GM12878 (cell line): ENCODE measurements around the gene MED13L. TPM values are rescaled to one million over a fixed set of nuclear protein-coding genes. Genes with fewer than 3 reads are reported as not detected.
A peak's percentile ranks its signal among the peaks of the same experiment; 100 is the strongest.

Experiments used
- BHLHE40 ChIP-seq, 2 experiments: fragments of 450-650 bp in 1 of 2; IDR thresholded peaks; 2 replicates each; pipeline ENCODE4 v1.6.1; 2011 to 2017; ENCODE audit warnings: low read depth in 2 of 2, borderline replicate concordance in 1 of 2, improper control_type of control experiment in 1 of 2, low read length in 1 of 2, mild to moderate bottlenecking in 1 of 2
- JUNB ChIP-seq: IDR thresholded peaks from 2 replicates; pipeline ENCODE4 v1.6.1; 2016; ENCODE audit warnings: antibody characterized with exemption, mild to moderate bottlenecking
- NFIC ChIP-seq: IDR thresholded peaks from 2 replicates; pipeline ENCODE4 v1.6.1; 2012; ENCODE audit warnings: low read depth, mild to moderate bottlenecking, inconsistent platforms, low read length, moderate library complexity
- NFXL1 ChIP-seq: fragments of 450-650 bp; IDR thresholded peaks from 2 replicates; pipeline ENCODE4 v1.6.1; 2017; ENCODE audit warnings: antibody characterized with exemption, mild to moderate bottlenecking, borderline replicate concordance
- NFYB ChIP-seq: IDR thresholded peaks from 2 replicates; pipeline ENCODE4 v1.6.1; 2011; ENCODE audit warnings: low read depth, mild to moderate bottlenecking, low read length, improper control_type of control experiment, moderate library complexity; ENCODE audit not compliant: insufficient read depth
- POU2F2 ChIP-seq: IDR thresholded peaks from 3 replicates; pipeline ENCODE4 v1.6.1; 2011; ENCODE audit warnings: low read depth, mild to moderate bottlenecking, low read length, borderline replicate concordance
- SMC3 ChIP-seq: IDR thresholded peaks from 2 replicates; pipeline ENCODE4 v1.6.1; 2011; ENCODE audit warnings: low read length, improper control_type of control experiment, borderline replicate concordance
- STAT1 ChIP-seq: fragments of 450-650 bp; conservative IDR thresholded peaks from 2 replicates; pipeline ENCODE4 v1.6.1; 2014; ENCODE audit warnings: antibody characterized with exemption, mild to moderate bottlenecking
- STAT3 ChIP-seq: IDR thresholded peaks from 2 replicates; pipeline ENCODE4 v1.6.1; 2011; ENCODE audit warnings: low read depth, low read length, improper control_type of control experiment
- SUZ12 ChIP-seq: fragments of 200-600 bp; sonication (generic); IDR thresholded peaks from one replicate; pipeline ENCODE4 v1.6.1; 2018; ENCODE audit warnings: antibody characterized with exemption, mild to moderate bottlenecking; ENCODE audit not compliant: unreplicated experiment
- polyA plus RNA-seq, 11 experiments: library from polyadenylated mRNA; depleted of rRNA in 4 of 11; unstranded in 6 of 11; stranded (reverse) in 5 of 11; fragments of >200 nt; fragmentation: Nextera tagmentation in 4 of 11; fragmentation: Illumina TruSeq in 1 of 11; extraction: Ambion mirVana in 4 of 11; extraction: Trizol in 1 of 11; gene quantifications; 1 replicate in 1 of 11; 2 replicates in 10 of 11; pipeline versions ENCODE4 v1.2.1 to v1.2.3, GENCODE V29; 2011 to 2016; ENCODE audit warnings: inconsistent platforms in 2 of 11, missing spikeins in 2 of 11, low read depth in 1 of 11
- total RNA-seq, 4 experiments: library from RNA; depleted of rRNA in 3 of 4; stranded (reverse); fragments of >200 nt in 3 of 4; fragmentation: Illumina TruSeq in 1 of 4; extraction: Trizol in 1 of 4; gene quantifications; 2 replicates each; pipeline versions ENCODE4 v1.2.1 to v1.2.3, GENCODE V29; 2013 to 2021
- TF ChIP-seq, protein P1 (sequence below): fragments of 450-650 bp; IDR thresholded peaks from 2 replicates; pipeline ENCODE4 v1.6.1; 2016; ENCODE audit warnings: mild to moderate bottlenecking
- TF ChIP-seq, protein P2 (sequence below): IDR thresholded peaks from 2 replicates; pipeline ENCODE4 v1.6.1; 2011; ENCODE audit warnings: low read depth, low read length, improper control_type of control experiment, borderline replicate concordance
- TF ChIP-seq, protein P3 (sequence below): IDR thresholded peaks from 2 replicates; pipeline ENCODE4 v1.6.1; 2011; ENCODE audit warnings: borderline replicate concordance, low read depth, mild to moderate bottlenecking, moderate library complexity, mixed read lengths, low read length; ENCODE audit not compliant: insufficient read depth; ENCODE audit errors: extremely low read length
- TF ChIP-seq, protein P4 (sequence below): fragments of 450-650 bp; IDR thresholded peaks from 2 replicates; pipeline ENCODE4 v1.6.1; 2017; ENCODE audit warnings: low read depth, mild to moderate bottlenecking, moderate library complexity
- TF ChIP-seq, protein P5 (sequence below): fragments of 450-650 bp; conservative IDR thresholded peaks from 2 replicates; pipeline ENCODE4 v1.6.1; 2017; ENCODE audit warnings: mild to moderate bottlenecking, moderate library complexity
- TF ChIP-seq, protein P6 (sequence below): fragments of 450-650 bp; IDR thresholded peaks from 2 replicates; pipeline ENCODE4 v1.6.1; 2016; ENCODE audit warnings: mild to moderate bottlenecking
- TF ChIP-seq, protein P7 (sequence below): fragments of 450-650 bp; formaldehyde crosslinking; IDR thresholded peaks from 2 replicates; pipeline ENCODE4 v1.5.0; 2022; ENCODE audit warnings: mild to moderate bottlenecking, missing genetic modification characterization

MED13L gene
- total and polyA plus RNA-seq, 10 of the 15 experiments (the other 5 are each of a cell fraction or from before 2014, with no cell fraction given) = 3.7 to 30.1 (median 9.1) TPM

DNA sequence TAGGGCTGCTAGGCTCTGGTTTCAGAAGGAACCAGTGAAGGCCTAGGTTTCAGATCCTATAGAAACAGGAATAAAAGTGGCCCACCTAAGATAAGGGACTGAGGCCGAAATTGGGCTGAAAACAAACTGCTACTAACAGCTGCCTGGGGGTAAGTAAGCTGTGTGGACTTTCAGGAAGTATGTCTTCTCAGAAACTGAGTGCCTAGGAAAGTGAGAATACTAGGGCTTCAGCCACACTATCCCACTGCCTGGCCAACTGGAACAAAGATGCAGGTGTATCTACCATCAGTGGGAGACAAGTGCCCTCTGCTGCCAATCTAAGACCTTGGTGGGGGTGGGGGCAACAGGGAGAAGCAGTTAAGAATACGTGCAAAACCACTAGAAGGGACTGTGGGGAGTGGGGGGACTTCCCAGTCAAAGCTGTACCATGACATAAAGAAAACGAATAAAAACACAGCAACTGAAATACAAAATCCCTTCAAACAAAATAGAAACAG, 82.5 kb downstream of the MED13L start (continued):
- TF ChIP-seq NFXL1 (no peak), POU2F2 (0 out of 3 replicates have a peak, but pooled peaks have one; percentile 17), JUNB (peak; percentile 76), SMC3 (peak; percentile 18; the same call in 1 of the 2 replicates), NFIC (peak; percentile 96), BHLHE40 (IDR thresholded peaks at IDR 0.05; ENCODE audit: borderline replicate concordance in 1 of 2, low read depth in 2 of 2, low read length in 1 of 2) (peak; percentile 39 to 41; a peak in 1 of 4 replicates), SUZ12 (no peak), STAT1 (no peak), NFYB (no peak), STAT3 (no peak)
- TF ChIP-seq, protein P1, sequence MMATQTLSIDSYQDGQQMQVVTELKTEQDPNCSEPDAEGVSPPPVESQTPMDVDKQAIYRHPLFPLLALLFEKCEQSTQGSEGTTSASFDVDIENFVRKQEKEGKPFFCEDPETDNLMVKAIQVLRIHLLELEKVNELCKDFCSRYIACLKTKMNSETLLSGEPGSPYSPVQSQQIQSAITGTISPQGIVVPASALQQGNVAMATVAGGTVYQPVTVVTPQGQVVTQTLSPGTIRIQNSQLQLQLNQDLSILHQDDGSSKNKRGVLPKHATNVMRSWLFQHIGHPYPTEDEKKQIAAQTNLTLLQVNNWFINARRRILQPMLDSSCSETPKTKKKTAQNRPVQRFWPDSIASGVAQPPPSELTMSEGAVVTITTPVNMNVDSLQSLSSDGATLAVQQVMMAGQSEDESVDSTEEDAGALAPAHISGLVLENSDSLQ = peak; percentile 75
- TF ChIP-seq, protein P2, sequence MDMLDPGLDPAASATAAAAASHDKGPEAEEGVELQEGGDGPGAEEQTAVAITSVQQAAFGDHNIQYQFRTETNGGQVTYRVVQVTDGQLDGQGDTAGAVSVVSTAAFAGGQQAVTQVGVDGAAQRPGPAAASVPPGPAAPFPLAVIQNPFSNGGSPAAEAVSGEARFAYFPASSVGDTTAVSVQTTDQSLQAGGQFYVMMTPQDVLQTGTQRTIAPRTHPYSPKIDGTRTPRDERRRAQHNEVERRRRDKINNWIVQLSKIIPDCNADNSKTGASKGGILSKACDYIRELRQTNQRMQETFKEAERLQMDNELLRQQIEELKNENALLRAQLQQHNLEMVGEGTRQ = no peak
- TF ChIP-seq, protein P3, sequence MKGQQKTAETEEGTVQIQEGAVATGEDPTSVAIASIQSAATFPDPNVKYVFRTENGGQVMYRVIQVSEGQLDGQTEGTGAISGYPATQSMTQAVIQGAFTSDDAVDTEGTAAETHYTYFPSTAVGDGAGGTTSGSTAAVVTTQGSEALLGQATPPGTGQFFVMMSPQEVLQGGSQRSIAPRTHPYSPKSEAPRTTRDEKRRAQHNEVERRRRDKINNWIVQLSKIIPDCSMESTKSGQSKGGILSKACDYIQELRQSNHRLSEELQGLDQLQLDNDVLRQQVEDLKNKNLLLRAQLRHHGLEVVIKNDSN = no peak
- TF ChIP-seq, protein P4, sequence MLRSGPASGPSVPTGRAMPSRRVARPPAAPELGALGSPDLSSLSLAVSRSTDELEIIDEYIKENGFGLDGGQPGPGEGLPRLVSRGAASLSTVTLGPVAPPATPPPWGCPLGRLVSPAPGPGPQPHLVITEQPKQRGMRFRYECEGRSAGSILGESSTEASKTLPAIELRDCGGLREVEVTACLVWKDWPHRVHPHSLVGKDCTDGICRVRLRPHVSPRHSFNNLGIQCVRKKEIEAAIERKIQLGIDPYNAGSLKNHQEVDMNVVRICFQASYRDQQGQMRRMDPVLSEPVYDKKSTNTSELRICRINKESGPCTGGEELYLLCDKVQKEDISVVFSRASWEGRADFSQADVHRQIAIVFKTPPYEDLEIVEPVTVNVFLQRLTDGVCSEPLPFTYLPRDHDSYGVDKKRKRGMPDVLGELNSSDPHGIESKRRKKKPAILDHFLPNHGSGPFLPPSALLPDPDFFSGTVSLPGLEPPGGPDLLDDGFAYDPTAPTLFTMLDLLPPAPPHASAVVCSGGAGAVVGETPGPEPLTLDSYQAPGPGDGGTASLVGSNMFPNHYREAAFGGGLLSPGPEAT = peak; percentile 90
- TF ChIP-seq, protein P5, sequence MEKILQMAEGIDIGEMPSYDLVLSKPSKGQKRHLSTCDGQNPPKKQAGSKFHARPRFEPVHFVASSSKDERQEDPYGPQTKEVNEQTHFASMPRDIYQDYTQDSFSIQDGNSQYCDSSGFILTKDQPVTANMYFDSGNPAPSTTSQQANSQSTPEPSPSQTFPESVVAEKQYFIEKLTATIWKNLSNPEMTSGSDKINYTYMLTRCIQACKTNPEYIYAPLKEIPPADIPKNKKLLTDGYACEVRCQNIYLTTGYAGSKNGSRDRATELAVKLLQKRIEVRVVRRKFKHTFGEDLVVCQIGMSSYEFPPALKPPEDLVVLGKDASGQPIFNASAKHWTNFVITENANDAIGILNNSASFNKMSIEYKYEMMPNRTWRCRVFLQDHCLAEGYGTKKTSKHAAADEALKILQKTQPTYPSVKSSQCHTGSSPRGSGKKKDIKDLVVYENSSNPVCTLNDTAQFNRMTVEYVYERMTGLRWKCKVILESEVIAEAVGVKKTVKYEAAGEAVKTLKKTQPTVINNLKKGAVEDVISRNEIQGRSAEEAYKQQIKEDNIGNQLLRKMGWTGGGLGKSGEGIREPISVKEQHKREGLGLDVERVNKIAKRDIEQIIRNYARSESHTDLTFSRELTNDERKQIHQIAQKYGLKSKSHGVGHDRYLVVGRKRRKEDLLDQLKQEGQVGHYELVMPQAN = no peak
- TF ChIP-seq, protein P6, sequence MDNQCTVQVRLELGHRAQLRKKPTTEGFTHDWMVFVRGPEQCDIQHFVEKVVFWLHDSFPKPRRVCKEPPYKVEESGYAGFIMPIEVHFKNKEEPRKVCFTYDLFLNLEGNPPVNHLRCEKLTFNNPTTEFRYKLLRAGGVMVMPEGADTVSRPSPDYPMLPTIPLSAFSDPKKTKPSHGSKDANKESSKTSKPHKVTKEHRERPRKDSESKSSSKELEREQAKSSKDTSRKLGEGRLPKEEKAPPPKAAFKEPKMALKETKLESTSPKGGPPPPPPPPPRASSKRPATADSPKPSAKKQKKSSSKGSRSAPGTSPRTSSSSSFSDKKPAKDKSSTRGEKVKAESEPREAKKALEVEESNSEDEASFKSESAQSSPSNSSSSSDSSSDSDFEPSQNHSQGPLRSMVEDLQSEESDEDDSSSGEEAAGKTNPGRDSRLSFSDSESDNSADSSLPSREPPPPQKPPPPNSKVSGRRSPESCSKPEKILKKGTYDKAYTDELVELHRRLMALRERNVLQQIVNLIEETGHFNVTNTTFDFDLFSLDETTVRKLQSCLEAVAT = no peak
- TF ChIP-seq, protein P7, sequence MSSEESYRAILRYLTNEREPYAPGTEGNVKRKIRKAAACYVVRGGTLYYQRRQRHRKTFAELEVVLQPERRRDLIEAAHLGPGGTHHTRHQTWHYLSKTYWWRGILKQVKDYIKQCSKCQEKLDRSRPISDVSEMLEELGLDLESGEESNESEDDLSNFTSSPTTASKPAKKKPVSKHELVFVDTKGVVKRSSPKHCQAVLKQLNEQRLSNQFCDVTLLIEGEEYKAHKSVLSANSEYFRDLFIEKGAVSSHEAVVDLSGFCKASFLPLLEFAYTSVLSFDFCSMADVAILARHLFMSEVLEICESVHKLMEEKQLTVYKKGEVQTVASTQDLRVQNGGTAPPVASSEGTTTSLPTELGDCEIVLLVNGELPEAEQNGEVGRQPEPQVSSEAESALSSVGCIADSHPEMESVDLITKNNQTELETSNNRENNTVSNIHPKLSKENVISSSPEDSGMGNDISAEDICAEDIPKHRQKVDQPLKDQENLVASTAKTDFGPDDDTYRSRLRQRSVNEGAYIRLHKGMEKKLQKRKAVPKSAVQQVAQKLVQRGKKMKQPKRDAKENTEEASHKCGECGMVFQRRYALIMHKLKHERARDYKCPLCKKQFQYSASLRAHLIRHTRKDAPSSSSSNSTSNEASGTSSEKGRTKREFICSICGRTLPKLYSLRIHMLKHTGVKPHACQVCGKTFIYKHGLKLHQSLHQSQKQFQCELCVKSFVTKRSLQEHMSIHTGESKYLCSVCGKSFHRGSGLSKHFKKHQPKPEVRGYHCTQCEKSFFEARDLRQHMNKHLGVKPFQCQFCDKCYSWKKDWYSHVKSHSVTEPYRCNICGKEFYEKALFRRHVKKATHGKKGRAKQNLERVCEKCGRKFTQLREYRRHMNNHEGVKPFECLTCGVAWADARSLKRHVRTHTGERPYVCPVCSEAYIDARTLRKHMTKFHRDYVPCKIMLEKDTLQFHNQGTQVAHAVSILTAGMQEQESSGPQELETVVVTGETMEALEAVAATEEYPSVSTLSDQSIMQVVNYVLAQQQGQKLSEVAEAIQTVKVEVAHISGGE (CRISPR knock-in tag) = no peak
